GF-D8 (cell line): Measurements from ENCODE around the gene BMPER.

ENCODE experiments used
- DNase-seq: peaks from one replicate; lab custom pipeline; 2025; lab: John Stamatoyannopoulos, UW

The BMPER gene

DNA sequence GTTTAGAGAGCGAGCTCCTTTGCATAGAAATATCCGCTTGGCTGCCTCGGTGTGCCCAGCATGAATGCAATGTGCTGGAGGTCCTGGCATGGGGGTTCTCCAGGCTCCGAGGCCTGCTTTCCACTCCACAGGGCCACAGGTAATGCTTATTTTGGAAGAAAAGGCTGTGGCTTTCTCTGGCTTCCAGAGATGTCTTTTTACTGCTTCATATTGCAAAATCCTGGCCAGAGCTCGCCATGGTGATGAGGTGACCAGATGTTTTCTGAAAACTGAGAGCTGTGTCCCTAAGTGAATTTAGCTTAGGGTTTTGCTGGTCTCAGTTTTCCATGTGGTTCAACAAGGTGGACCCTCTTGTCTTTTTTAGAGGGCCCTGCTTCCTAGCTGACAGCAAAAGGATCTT is 65.2 kb downstream of the BMPER start:
- DNase-seq, result no peak

GRCh38 chr7:33971106-33971505 is 65.8 kb downstream of the BMPER start:
- no peak for DNase-seq

GRCh38 chr7:33973231-33974015 is 68.1 kb downstream of the BMPER start:
- no peak for DNase-seq

GRCh38 chr7:33979300-33979806 is 74.0 kb downstream of the BMPER start:
- DNase-seq, result no peak

DNA sequence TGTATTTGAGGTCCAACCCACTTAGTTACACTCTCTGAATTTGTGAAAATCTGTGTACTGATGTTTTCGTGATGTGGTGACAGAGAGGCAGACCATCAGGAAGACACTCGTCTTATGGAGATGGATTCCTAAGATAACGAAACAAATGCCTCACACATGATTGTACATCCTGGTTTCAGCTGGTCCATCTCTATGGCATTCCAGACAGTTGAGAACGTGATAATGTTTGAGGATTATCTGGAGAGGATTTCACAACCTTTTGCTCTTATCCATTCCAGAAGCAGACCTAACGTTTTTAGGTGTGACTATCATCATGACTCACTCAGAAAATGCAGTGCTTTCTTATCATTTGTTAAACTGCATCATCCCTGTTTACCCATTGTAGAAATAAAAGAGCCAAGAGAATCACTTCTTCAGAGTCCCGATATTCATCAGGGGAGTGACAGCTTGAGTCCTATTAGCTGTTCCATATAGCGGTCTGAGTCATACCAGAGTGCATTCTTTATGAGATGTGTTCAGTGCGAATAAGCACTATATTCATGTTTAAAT is 74.5 kb downstream of the BMPER start:
- no peak for DNase-seq

DNA sequence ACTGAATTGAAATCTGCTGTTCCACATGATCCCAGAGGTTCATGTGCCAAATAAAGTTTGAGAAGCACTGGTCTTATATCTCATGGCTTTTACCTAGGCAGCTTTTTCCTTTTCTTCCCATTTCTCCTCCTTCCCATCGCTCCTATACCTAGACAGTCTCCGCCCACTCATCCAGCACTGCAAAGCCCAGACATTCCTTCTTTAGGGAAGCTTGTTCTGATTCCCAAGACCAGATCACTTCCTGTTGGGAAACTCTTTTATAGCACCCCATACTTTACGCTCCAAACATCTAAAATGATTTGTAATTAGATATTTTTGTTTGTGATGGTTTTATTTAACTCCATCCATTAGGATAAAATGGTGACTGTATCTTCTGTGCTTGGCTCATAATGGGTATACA is 75.9 kb downstream of the BMPER start:
- no peak for DNase-seq

DNA sequence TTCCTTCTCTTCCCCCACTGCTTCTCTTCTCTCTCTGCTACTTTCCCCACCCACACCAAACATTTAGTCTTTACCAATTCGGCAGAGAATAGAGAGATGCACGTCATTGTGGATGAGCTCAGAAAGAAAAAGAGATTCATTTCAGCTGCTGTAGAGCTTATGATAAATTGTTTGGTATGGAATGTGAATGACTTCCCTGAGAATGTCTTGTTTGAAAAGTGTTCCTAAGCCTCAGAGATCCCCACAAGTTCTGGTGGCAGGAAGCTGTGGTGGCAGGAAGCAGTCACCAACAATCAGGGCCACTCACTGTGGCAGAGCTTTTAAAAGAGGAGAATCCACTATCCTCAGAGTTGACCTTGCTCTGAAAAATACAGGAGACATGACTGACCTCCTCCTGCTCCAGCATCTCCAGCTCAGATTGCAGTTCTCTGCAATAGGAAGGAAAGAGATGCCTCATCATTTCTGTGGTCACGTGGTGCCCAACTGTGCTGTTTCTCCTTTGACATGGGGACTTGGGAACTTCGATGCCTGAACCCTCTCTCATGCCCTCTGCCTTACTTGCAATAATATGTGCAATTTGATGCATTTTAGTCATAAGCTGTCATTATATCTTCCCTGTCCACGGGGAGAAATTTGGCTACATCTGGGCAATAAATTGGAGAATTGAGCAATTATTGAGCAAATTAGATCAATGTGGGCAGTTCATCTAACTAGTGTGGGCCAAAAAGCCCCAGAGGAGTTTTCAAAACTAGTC is 76.5 kb downstream of the BMPER start:
- no peak for DNase-seq

GRCh38 chr7:33982425-33982786 is 77.1 kb downstream of the BMPER start:
- no peak for DNase-seq

- no peak for DNase-seq
Observed at GRCh38 chr7:33986451-33986850, 81.1 kb downstream of the BMPER start.

DNA sequence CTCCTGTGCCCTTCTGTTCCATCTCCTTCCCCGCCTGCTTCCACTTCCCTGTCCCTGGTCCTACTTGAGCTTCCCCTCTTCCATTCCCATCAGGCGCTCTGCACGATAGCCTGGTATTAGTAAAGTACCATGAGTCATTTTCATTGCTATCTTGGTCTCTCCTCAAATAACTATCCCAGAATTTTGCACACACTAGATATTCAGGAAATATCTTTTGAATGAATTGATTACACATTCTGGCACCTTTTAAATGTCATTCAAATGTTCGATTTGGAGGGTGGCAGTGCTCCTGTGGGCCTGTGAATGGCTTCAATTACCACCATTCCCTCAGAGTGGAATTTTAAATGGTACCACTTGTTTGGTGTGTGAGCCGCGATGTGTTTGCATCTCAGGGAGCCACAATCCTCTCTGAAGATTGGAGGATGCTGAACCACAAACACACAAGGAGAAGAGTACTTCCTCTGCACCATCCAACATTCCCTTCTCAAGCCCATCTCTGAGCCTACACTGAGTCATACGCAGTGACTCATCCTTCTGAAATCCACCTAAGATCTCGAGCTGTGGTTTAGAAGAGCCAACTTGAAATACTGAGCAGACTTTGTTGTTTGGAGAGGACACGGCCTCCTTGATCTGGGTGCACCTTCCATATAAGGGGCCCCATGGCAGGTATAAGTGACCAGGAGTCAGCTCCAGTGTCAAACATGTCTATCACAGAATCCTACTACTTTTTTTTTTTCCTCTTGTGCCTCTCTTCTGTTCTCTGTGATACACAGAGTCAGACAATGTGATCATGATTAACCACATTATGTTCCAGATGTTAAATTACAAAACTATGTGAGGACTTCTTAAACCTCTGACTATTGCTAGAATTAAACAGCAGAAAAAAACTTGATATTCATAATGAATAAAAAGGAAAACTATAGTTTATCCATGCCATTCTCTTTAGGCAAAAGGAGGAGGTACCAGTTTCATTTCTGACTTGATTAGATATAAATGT is 81.9 kb downstream of the BMPER start:
- no peak for DNase-seq

DNA sequence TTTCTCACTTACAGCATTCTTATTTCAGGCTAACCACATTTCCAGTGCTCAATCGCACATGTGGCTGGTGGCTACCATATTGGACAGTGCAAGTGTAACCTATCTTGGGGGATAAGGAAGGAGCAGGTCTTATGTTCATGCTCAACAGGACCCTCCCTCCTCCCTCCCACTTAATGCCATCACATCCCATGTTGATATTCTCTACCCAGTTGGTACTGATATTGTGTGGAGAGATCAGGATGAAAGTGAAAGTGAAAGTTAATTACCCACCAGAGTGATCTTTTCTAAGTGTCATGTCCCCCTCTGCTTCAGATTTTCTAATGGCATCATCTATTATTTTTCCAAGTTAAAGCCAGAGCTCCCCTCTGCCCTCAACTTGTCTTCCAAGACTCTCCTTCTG is 91.6 kb downstream of the BMPER start:
- no peak for DNase-seq

GRCh38 chr7:33998476-33998875 is 93.1 kb downstream of the BMPER start:
- no peak for DNase-seq

DNA sequence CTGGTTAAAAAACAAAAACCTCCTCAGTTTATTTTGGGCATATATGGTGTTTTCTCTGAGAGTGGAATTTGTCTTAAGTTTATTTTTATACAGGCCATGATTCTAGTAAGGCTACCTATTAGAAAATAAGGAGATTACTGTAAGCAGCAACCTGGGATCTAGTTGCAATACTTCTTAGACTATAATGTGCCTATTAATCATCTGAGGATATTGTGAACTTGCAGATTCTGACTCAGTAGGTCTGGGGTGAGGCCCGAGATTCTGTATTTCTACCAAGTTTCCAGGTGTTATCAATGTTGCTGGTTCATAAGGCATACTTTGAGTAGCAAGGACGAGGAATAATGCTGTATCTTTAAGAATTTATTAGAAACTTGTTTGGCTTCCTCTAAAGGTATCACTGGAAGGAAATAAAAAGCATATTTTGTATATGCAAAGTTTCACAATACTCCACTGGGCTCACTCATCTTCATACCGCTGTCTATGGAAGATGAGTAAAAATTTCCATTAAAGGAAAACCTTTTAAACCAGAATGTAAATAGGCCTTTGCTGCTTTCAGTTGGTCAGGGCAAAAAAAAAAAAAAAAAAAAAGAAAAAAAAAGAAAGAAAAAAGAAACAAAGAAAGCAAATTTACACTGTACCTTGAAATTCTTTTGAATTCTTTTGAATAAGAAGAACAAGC is 105.8 kb downstream of the BMPER start:
- DNase-seq, result no peak

DNA sequence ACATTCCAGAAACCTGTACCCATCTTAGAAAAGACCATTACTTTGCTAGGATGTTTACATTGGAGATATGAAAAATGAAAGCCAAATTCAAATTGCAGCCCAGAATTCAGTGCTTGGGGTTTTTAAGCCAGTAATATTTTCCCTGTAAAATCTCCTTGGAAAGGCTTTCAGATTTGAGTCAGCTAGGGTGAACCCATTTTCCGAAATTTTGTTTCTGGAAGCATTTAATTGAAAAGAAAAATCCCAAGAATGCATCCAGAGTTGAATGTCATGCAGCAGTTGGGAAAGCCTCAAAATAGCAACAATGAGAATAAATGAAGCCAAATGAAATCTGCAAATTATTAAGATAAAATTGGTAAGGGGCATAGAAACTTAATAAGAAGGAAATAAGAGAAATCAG is 106.4 kb downstream of the BMPER start:
- no peak for DNase-seq

- DNase-seq, result no peak
Observed at GRCh38 chr7:34013421-34013820, 108.1 kb downstream of the BMPER start.

DNA sequence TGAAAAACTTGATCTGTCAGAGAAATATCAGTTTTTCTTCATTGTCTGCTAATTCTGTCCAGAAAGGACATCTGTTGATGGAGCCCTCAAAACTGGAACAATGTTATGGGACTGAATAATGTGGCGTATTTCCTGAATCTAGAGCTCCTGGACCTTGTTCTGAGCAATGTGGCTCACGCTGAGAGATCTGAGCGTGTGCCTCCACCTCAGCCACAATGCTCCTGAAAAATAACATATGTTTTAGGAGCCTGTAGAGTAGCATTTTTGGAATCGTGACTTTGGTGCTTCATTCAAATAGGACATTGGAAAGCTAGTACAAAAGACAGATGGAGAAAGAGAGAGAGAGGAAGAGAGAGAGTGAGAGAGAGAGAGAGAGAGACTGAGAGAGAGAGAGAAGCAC is 110.3 kb downstream of the BMPER start:
- DNase-seq, result no peak

GRCh38 chr7:34016876-34017275 is 111.5 kb downstream of the BMPER start:
- DNase-seq, result no peak

DNA sequence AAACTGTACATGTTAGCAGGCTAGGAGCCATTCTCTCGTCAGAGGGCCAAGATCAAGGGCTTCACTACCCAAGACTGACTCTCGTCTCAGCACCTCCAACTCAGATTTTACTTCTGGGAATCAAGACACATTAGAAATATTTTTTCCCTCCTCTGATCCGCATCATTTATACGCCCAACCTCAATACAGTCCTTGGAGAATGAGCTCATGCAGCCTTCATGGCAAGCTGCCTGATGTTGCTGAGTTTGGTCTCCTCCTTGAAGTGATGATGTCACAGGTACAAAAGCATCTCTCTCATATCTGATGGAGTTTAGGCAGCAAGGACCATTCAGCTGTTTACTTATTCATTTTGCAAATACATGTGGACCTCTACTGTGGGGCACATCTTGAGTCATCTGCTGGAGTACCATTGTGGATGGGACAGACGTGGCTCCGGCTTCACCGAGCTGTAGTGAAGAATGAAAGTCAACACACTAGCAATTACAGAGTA is 114.0 kb downstream of the BMPER start:
- DNase-seq, result no peak

GRCh38 chr7:34022626-34023025 is 117.3 kb downstream of the BMPER start:
- no peak for DNase-seq

GRCh38 chr7:34025600-34025999 is 120.3 kb downstream of the BMPER start:
- DNase-seq, result no peak
